ENCODE results near the gene NAA25.

DNA sequence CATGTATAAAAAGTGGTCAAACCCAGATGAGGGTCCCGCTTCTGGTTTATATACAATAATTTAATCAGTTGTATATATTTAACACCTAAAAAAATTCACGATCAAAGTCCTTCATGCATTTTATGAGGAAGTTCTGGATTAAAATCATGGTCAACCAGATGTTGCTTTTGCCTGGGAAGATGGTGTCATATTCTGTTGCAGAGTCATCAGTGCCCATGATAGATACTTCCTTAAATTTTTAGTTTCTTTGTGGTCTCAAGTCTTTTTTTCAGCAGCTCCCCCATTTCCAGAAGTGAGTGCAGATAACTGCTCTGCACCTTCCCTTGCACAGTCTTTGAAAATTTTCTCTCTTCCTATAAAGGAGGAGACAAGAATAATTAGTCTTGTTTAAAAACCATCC lies 79.3 kb downstream of the NAA25 start:
- TF ChIP-seq, protein P1, sequence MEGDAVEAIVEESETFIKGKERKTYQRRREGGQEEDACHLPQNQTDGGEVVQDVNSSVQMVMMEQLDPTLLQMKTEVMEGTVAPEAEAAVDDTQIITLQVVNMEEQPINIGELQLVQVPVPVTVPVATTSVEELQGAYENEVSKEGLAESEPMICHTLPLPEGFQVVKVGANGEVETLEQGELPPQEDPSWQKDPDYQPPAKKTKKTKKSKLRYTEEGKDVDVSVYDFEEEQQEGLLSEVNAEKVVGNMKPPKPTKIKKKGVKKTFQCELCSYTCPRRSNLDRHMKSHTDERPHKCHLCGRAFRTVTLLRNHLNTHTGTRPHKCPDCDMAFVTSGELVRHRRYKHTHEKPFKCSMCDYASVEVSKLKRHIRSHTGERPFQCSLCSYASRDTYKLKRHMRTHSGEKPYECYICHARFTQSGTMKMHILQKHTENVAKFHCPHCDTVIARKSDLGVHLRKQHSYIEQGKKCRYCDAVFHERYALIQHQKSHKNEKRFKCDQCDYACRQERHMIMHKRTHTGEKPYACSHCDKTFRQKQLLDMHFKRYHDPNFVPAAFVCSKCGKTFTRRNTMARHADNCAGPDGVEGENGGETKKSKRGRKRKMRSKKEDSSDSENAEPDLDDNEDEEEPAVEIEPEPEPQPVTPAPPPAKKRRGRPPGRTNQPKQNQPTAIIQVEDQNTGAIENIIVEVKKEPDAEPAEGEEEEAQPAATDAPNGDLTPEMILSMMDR (IDR thresholded peaks at IDR 0.05): no peak
- no peak for TF ChIP-seq POLR2A (IDR thresholded peaks at IDR 0.05)
